ENCODE results near the gene LPCAT3.

The LPCAT3 gene

DNA sequence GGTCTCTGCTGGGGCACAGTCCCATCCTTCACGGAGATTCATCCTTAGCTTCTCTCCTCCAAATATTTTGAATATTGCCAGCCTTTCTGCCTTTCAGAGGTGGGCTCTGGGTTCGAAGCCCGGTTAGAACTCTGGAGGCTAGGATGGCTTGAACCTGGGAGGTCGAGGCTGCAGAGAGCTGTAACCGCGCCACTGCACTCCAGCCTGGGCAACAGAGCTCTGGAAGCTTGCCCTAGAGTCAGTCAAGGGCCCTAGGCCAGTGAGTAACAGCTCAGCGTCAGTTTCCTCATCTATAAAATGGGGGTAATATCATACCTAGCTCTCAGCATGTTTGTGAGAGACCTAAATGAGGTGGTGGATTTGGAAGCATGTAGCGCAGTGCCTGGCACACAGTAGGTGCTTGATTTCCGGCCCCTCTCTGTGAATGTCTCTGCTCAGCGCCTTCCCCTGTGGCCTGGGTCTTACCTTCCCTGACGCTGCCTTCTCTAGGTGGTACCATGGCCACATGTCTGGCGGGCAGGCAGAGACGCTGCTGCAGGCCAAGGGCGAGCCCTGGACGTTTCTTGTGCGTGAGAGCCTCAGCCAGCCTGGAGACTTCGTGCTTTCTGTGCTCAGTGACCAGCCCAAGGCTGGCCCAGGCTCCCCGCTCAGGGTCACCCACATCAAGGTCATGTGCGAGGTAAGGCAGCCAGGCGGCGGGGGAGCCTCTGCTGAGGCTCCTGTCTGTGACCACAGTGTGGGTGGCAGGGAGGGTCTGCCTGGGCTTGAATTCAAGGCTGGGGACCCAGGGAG, 63.8 kb downstream of the LPCAT3 start:
- no peak for DNase-seq (ENCODE audit: low read depth in 1 of 2, low spot score in 1 of 2)

- peak; percentile 46 to 73 for DNase-seq (ENCODE audit: low read depth in 1 of 2, low spot score in 1 of 2)
These were observed 64.6 kb downstream of the LPCAT3 start for GRCh38 chr12:6953442-6954315.

- DNase-seq (ENCODE audit: low read depth in 1 of 2, low spot score in 1 of 2) = no peak
These were observed 65.3 kb downstream of the LPCAT3 start for GRCh38 chr12:6952863-6953441.

GRCh38 chr12:6952121-6952862, 66.0 kb downstream of the LPCAT3 start:
- no peak for DNase-seq (ENCODE audit: low read depth in 1 of 2, low spot score in 1 of 2)

GRCh38 chr12:6951551-6952120, 66.6 kb downstream of the LPCAT3 start:
- DNase-seq (ENCODE audit: low read depth in 1 of 2, low spot score in 1 of 2) = no peak

DNA sequence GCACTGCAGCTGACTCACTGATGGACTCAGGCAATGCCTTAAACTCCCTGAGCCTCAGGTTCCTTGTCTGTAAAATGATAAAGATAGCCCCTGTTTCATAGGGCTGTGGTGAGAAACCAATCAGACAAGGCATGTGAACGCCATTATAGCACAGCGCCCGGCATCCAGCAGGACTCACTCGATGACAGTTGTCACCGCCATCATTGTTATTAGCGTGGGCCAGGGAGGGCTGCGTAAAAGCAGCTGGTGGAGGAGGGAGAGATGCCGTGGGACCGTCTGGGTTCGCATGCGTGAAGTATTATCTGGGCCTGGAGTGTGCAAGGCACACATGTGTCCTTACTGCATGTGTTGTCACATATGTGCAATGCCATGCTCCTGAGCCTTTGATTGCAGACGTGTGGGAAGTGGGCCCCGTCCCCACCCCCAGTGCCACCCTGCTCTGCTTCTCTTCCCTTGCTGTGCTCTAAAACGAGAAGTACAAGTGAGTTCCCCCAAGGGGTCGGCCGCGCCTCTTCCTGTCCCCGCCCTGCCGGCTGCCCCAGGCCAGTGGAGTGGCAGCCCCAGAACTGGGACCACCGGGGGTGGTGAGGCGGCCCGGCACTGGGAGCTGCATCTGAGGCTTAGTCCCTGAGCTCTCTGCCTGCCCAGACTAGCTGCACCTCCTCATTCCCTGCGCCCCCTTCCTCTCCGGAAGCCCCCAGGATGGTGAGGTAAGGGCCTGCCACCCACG, 67.3 kb downstream of the LPCAT3 start, which contains the start of gene PTPN6:
Gene PTPN6, plus strand, starts transcription at position 546 of the 730 bp plus-strand sequence. Its CDS starts 157 bp downstream, at position 703.
- DNase-seq (ENCODE audit: low read depth in 1 of 2, low spot score in 1 of 2) = no peak

GRCh38 chr12:6950401-6950801, 67.9 kb downstream of the LPCAT3 start:
- no peak for DNase-seq (ENCODE audit: low read depth in 1 of 2, low spot score in 1 of 2)

- DNase-seq (ENCODE audit: low read depth in 1 of 2, low spot score in 1 of 2) = no peak
These were observed 69.2 kb downstream of the LPCAT3 start for GRCh38 chr12:6948873-6949594.

- DNase-seq (ENCODE audit: low read depth in 1 of 2, low spot score in 1 of 2) = no peak
These were observed 70.7 kb downstream of the LPCAT3 start for GRCh38 chr12:6947615-6948014.

DNA sequence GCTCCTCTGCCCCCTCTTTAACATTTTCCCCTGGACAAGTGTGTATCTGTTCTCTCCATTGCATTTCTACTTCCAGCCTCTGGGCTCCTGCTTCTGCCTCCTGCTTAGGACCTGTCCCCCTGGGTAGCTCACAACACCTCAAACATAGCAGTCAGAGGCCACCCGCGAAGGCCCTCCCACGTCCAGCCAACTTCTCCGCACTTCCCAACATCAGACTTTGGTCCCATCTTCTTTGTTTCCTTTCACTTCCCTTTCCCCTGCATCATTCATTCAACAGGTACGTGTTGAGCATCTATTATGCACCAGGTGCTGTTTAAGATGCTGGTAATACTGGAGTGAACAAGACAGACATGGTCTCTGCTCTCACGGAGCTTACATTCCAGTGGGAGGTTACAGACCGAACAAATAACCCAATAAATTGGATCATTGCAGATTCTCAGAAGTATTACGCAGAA, 71.3 kb downstream of the LPCAT3 start:
- no peak for DNase-seq (ENCODE audit: low read depth in 1 of 2, low spot score in 1 of 2)

- DNase-seq (ENCODE audit: low read depth in 1 of 2, low spot score in 1 of 2) = no peak
These were observed 72.0 kb downstream of the LPCAT3 start for GRCh38 chr12:6946033-6946919.

DNA sequence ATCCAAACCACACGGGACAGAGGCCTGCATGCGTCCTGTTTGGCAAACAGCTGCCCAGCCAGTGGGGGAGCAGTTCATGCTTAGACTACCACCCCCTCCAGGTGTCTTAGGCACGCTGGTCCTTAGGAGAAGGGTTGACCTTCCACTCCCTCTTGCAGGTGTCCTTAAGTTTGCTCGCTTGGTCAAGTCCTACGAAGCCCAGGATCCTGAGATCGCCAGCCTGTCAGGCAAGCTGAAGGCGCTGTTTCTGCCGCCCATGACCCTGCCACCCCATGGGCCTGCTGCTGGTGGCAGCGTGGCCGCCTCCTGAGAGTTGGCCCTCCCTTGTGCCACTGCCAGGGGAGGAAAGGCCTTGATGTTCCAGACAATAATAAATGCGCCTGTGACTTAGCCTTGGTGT, 72.7 kb downstream of the LPCAT3 start:
- no peak for DNase-seq (ENCODE audit: low read depth in 1 of 2, low spot score in 1 of 2)

DNA sequence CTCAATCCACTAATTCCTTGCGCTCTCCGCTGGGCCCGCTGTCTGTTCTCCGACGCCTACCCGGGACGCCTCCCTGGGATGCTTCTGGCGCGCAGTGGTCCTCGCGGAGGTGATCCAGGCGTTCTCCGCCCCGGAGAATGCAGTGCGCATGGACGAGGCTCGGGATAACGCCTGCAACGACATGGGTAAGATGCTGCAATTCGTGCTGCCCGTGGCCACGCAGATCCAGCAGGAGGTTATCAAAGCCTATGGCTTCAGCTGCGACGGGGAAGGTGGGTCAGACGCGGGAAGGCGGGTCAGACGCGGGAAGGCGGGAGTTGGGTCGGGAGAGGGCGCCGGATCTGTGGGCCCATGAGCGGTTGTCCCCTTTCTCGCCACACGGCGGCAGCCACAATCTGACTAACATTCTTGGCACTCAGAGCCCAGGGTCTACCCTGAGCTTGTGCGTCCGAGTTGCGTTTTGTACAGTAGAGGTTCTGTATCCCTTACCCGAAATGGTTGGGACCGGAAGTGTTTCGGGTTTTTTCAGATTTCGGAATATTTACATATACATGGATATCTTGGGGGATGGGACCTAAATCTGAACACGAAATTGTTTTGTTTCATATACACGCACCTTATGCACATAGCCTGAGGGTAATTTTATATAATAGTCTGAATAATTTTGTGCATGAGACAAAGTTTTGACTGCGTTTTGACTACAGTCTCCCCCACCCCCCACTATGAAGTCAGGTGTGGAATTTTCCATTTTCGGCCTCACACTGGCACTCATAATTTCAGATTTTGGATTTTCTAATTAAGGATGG, 73.7 kb downstream of the LPCAT3 start:
- peak; percentile 66 to 74 for DNase-seq (ENCODE audit: low read depth in 1 of 2, low spot score in 1 of 2)

- peak in 1 of 2 donors; percentile 68 for DNase-seq (ENCODE audit: low read depth in 1 of 2, low spot score in 1 of 2)
These were observed 74.4 kb downstream of the LPCAT3 start, which contains the start of the genes C12orf57 and RNU7-1 for GRCh38 chr12:6943722-6944380. Gene C12orf57 (plus strand): TSS chr12:6944022. CDS start chr12:6944122, 100 bp downstream. Gene RNU7-1 (plus strand): TSS chr12:6943816.

DNA sequence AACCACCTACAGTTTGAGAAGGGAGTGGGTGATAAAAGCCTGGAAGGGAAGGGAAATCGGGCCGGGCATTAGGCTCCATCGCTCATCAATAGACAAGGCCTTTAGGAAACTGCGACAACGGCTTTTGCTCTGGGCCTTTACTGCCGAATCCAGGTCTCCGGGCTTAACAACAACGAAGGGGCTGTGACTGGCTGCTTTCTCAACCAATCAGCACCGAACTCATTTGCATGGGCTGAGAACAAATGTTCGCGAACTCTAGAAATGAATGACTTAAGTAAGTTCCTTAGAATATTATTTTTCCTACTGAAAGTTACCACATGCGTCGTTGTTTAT, 74.9 kb downstream of the LPCAT3 start:
- peak; percentile 56 to 63 for DNase-seq (ENCODE audit: low read depth in 1 of 2, low spot score in 1 of 2)

DNA sequence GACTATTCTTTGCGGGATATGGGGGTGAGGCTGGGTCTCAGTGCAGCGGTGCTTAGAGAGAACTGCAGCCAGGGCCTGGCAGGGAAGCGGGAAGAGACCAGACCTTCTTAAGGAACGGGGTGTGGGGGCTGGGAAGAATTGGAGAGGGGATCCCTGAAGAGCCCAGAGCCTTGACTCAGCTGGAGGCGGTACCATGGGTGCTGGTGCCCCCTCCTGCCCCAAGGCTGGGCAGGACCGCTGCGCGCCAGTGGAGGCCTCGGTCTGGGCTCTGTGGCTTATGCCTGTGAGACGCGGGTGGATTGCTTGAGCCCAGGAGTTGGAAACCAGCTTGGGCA, 76.0 kb downstream of the LPCAT3 start:
- DNase-seq (ENCODE audit: low read depth in 1 of 2, low spot score in 1 of 2) = no peak

- DNase-seq (ENCODE audit: low read depth in 1 of 2, low spot score in 1 of 2) = no peak
These were observed 76.5 kb downstream of the LPCAT3 start for GRCh38 chr12:6941782-6942181.

Measured in activated T-helper 1 cell treated with anti-CD3 and anti-CD28 coated beads, Interleukin-2, amount 50 U/mL, for 16 hours (primary cell).